Measurements from ENCODE around the gene DOK7.
"Not testable (repeated sequence)": the region's sequence is repeated elsewhere in the genome, so short reads cannot be mapped to it uniquely, and the experiment has no call there.

Gene DOK7

DNA sequence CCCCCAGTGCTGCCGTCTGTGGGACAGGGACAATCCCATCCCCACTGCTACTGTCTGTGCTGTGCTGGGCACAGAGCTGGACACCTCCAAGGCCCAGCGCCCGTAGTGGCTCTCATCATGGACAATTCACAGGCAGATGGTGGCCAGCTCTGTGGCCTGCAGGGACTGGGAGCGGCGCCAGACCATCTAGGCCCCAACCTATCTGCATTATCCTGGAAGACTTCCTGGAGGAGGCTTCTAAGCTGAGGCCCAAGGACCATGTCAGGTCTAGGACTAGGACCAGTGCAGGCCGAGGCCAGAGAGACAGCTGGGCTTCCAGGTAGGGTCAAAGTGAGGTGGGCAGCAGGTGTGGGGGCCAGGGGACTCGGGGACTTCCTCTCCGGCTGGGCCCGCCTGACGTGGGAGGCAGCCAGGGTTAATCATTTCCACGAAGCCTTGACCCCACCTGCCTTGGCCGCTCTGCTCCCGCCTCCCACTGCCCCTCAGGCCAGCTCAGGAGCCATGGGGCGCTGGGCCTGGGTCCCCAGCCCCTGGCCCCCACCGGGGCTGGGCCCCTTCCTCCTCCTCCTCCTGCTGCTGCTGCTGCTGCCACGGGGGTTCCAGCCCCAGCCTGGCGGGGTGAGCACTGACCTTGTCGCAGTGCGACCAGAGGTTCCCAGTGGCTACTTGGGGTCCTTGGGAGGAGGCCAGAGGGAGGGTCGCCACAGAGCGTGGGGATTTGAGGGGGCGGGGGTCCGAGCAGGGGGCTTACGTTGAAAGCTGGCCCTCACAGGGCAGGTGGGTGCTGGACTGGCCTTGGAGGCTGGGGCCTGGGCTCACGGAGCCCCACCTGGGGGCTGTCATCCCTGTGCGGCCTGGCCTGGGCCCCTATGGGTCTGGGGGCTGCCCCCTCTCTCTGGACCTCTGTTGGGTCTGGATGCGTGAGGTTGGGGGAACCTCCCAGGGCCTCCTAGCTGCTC, 21.3 kb upstream of the DOK7 start, which contains the start of gene HGFAC:
TSS of gene HGFAC (plus strand) at position 468 of the 959 bp plus-strand sequence. CDS start at position 502, 34 bp downstream.
- DNase-seq (ENCODE audit: extremely low read depth in 1 of 2, low read depth in 1 of 2): no peak

DNA sequence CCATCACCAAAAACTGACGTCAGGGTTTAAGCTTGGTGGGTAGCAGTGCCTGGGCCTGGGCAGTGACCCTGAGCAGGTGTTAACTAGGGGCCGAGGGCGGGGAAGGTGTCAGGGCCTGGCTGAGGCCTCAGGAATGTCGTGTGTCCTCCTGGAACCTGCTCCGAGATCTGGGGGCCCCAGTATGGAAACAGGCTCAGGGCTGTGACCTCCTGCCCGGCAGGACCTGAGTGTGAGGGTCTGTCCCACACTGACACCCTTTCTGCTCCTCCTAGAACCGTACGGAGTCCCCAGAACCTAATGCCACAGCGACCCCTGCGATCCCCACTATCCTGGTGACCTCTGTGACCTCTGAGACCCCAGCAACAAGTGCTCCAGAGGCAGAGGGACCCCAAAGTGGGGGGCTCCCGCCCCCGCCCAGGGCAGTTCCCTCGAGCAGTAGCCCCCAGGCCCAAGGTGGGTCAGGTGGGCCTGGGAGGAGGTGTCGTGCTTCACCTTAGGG, 20.6 kb upstream of the DOK7 start:
- DNase-seq (ENCODE audit: extremely low read depth in 1 of 2, low read depth in 1 of 2): no peak

DNA sequence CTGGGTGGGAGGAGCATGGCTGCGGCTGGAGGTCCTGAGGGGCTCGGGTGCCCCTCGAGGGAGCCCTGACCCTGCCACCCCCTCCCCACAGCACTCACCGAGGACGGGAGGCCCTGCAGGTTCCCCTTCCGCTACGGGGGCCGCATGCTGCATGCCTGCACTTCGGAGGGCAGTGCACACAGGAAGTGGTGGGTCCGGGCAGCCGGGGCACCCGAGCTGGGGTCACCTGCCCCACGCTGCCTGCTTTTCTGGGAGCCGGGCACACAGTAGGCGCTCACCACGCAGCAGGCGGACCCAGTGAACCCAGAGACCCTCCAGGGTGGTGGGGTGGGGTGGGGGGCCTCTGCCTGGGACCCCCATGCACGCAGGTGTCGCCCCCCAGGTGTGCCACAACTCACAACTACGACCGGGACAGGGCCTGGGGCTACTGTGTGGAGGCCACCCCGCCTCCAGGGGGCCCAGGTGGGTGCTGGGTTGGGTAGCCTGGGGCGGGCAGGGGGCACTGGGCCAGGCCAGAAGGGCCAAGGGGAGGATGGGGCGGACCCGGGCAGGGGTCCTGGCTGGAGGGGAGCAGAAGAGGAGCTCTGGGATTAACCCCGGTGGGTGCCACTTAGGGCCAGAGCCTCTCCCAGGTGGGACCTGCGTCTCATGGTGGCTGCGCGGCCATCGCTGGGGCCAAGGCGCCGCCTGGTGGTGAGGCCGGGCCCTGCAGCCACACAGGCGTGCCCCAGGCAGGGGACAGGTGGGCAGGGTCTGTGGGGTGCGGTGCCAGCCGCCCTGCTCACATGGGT, 20.0 kb upstream of the DOK7 start:
- DNase-seq (ENCODE audit: extremely low read depth in 1 of 2, low read depth in 1 of 2): peak; percentile 22 to 25

DNA sequence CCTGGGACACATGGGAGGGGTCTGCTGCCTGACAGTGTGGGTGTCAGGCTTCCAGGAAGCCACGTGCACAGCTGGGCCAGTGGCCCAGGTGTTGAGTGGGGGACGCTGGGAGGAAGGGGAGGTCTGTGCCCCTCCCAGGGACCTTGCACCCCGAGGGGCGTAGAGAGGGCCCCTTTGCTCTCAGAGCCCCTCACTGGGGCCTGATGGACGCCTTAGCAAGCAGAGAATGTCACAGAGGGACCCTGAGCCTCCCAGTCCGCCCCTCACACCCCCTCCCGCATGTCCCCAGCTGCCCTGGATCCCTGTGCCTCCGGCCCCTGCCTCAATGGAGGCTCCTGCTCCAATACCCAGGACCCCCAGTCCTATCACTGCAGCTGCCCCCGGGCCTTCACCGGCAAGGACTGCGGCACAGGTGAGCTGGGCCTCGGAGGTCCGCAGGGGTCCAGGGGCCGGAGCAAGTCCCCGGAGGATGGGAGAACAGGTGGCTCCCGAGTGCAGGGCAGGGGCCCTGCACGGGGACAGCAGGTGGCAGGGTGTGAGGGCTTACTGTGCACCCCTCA, 19.3 kb upstream of the DOK7 start:
- DNase-seq (ENCODE audit: extremely low read depth in 1 of 2, low read depth in 1 of 2): no peak

DNA sequence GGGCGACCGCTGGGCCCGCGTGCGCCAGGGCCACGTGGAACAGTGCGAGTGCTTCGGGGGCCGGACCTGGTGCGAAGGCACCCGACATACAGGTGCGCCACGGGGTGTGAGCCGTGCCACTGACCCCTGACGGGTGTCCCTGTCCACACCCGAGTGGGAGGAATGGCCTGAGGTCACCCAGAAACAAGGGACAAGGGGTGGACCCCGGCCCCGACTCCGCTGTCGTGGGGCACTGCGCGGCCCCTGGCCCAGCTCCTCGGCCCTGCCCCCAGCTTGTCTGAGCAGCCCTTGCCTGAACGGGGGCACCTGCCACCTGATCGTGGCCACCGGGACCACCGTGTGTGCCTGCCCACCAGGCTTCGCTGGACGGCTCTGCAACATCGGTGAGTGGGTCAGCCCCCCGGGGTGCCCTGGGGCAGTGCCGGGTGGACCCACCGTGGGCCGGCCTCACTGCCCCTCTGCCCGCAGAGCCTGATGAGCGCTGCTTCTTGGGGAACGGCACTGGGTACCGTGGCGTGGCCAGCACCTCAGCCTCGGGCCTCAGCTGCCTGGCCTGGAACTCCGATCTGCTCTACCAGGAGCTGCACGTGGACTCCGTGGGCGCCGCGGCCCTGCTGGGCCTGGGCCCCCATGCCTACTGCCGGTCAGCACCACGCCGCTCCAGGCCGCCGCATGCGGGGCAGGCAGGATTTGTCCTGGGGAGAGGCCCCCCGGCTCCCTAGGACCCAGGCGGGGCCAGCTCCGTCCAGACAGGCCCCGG, 18.6 kb upstream of the DOK7 start:
- DNase-seq (ENCODE audit: extremely low read depth in 1 of 2, low read depth in 1 of 2): no peak

DNA sequence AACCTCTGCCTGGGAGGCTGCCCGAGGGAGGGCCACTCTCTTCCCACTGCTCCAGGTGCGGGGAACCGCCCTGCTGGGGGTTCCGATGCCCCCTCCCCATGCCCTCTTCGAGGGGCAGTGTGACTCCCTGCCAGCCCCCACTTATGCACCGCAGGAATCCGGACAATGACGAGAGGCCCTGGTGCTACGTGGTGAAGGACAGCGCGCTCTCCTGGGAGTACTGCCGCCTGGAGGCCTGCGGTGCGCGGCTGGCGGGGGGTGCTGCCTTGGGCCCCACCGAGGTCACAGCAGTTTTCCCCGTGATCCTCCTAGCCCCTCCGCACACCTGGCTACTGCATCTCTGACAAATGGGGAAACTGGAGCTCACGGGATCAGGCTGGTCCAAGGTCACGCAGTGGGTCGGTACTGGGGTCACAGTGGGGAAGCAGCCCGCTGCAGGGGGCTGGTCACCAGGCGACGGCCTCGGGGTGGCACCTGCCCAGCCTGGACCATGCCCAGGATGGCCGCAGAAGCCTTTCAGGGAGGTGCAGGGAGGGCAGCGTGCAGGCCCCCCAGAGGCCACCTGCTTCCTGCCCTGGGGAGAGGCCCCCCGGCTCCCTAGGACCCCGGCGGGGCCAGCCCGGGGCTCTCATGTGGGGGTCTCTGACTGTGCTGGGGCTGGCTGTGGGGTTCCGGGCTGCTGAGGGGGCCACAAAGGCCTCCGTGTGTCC, 17.8 kb upstream of the DOK7 start:
- no peak for DNase-seq (ENCODE audit: extremely low read depth in 1 of 2, low read depth in 1 of 2)

DNA sequence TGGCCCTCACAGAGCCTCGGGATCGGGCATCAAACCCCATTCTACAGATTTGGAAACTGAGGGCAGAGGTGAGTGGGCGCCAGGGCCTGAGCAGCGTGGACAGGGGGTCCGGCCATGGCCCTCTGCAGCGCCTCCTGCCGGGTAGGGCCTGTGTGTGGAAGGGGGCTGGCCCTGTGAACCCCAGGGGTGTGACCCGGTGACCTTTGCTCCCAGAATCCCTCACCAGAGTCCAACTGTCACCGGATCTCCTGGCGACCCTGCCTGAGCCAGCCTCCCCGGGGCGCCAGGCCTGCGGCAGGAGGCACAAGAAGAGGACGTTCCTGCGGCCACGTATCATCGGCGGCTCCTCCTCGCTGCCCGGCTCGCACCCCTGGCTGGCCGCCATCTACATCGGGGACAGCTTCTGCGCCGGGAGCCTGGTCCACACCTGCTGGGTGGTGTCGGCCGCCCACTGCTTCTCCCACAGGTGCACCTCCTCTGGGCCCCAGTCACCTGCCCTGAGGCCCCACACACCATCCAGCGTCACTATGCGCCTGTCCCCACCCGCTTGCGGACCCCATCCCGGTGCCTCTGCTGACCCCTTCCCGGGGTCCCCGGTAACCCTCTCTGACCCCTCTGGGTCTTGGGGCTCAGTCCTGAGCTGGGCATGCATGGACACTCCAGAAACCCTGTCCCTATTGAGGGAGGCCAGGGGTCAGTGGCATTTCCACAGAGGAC, 17.1 kb upstream of the DOK7 start:
- DNase-seq (ENCODE audit: extremely low read depth in 1 of 2, low read depth in 1 of 2): no peak

DNA sequence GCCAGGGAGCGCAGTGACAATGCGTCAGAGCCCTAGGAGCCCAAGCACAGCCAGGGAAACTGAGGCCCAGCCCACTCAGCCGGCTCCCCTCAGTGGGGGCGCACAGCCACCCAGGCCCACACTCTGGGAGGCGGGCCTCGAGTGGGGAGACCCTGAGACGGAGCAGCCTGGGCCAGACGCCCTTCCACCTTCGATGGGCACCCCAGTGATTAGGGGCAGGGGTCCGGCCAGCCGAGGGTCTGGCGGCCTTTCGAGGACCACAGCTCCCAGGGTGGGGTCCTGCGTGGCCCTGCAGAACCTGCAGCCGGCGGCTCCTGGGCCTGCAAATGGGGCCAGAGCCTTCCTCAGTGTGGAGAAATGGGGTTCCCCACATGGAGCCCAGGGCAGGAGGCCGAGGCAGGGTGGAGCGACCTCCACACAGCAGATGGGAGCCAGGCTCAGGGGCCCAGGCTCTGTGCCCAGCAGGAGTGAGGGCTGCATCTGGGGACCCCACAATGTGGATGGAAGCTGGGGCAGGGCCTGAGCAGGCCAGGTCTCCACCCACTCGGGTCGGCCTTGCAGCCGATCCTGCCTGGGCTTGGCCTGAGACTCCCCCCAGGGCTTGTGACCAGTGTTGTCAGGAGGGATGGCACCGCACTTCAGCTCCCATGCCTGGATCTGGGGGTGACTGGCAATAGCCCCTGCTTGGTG, 16.3 kb upstream of the DOK7 start:
- DNase-seq (ENCODE audit: extremely low read depth in 1 of 2, low read depth in 1 of 2): no peak

DNA sequence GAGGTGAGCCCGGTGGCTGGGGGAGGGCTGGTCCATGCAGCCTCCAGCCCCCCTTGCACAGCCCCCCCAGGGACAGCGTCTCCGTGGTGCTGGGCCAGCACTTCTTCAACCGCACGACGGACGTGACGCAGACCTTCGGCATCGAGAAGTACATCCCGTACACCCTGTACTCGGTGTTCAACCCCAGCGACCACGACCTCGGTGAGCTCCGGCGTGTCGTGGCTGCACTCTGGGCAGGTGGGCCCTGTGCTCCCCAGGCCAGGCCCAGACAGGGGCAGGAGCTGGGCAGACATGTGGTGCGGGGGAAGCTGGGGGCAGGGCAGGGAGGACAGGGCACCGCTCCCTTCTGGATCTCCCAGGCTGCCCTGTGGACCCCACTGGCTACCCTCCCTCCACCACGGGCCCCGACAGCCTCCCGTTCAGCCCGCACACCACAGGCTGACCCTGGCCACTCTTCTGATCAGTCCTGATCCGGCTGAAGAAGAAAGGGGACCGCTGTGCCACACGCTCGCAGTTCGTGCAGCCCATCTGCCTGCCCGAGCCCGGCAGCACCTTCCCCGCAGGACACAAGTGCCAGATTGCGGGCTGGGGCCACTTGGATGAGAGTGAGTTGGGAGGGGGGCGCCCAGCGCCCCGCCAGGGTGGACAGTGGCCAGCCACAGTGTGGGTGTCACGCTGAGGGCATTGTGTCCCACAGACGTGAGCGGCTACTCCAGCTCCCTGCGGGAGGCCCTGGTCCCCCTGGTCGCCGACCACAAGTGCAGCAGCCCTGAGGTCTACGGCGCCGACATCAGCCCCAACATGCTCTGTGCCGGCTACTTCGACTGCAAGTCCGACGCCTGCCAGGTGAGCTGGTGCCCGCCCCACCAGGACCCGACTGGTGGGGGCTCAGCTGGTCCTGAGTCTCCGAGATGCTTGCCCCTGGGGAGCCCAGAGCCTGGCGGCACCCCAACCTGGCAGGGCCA, 15.4 kb upstream of the DOK7 start:
- DNase-seq (ENCODE audit: extremely low read depth in 1 of 2, low read depth in 1 of 2): no peak

DNA sequence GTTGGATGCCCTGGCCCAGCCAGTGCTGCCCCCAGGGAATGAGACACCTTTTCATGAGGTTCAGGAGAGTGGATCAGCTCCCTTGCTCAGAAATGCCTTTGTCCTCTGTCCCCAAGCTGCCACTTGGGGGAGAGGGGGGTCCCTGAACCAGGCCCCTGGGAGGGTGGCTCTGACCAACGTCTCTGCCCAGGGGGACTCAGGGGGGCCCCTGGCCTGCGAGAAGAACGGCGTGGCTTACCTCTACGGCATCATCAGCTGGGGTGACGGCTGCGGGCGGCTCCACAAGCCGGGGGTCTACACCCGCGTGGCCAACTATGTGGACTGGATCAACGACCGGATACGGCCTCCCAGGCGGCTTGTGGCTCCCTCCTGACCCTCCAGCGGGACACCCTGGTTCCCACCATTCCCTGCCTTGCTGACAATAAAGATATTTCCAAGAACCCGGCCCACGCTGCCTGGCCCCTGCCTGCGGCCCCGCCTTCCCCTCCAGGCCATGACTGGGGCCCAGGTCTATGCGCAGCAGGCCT, 14.0 kb upstream of the DOK7 start:
- no peak for DNase-seq (ENCODE audit: extremely low read depth in 1 of 2, low read depth in 1 of 2)

DNA sequence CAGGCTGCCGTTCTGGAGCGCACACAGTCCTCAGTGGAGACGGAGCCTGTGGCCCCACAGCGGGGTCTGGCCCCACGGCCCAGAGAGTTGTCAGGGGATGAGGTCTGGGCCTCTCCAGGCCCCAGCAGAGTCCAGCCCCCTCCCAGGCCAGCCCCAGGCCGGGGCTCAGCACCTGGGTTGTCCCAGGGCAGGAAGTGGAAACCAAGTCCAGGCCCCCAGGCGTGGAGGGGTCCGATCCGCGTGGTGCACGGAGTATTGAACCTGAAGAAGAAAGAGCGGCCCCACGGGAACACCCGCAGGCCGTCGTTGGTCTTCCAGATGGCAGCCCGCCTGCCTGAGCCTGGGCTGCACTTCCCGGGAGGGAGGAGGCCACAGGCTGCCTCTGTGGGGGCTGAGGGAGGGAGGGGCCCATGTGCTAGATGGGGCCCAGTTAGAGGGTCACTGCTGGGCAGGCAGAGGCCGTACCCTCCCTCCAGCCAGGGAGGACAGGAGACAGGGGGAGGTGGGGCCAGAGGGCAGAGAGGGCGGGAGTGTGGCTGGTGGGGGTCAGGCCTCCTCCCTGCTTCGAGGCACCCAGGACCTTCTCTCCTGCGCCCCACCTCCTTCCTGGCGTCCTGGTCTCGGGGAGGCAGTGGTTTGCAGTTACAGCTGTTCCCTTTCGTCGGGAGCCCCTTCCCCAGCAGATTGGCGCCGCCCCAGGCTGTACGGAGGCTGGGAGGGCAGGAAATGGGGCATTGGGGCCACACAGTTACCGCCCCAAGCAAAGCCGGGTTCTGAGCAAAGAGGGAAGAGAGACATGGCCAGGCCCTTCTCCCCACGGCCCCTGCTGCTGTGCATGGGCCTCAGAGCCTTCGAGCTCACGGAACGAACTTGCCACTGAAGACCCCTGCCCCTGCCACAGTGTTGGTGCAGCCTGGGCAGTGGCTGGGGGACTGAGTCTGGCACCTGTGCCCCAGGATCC, 13.3 kb upstream of the DOK7 start:
- DNase-seq (ENCODE audit: extremely low read depth in 1 of 2, low read depth in 1 of 2): no peak

DNA sequence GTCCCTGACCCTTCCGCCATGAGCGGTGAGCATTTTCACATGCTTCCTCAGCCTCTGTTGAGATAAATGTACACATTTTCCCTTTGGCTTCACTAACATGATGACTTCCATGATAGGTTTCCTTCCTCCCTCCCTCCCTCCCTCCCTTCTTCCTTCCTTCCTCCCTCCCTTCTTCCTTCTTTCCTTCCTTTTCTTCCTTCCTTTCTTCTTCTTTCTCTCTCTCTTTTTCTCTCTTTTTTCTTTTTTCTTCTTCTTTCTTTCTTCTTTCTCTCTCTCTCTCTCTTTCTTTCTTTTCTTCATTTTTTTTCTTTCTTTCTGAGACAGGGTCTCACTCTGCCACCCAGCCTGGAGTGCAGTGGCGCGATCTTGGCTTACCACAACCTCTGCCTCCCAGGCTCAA, 12.5 kb upstream of the DOK7 start:
- no peak for DNase-seq (ENCODE audit: extremely low read depth in 1 of 2, low read depth in 1 of 2)

DNA sequence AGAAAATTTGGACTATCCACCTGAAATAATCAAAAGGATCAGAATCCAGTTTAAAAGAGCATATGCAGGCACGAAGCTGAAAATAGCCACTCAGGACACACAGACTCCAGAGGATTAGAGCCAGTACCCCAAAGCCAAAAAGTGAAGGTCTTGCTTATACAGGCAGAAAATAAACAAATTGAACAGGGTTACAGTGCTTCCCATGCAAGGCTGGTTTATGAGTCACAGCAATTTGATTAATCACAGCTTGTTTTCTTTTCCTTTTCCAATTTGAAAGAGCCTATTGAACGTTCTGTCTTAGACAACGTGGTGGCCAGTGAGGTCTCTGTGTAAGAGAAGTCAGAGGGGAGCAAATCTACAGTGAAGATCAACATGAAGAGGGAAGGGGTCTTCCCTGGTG, 11.2 kb upstream of the DOK7 start:
- no peak for DNase-seq (ENCODE audit: extremely low read depth in 1 of 2, low read depth in 1 of 2)

DNA sequence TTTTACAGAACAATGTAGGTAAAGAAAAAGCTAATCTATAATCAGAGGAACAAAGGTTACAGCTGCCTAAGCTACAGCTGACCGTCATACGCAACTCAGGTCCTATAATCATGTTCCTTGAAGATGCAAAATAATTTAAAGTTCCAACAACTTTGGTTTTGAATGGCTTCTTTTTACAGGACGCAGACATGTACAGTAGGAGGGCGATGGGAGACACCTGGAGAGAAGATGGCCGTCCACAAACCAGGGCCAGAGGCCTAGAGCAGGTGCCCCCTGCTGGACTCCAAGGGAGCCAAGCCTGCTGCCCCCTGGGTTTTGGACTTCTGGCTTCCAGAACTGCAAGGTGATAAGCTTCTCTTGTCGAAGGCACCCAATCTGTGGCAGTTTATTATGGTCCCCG, 10.7 kb upstream of the DOK7 start:
- no peak for DNase-seq (ENCODE audit: extremely low read depth in 1 of 2, low read depth in 1 of 2)

DNA sequence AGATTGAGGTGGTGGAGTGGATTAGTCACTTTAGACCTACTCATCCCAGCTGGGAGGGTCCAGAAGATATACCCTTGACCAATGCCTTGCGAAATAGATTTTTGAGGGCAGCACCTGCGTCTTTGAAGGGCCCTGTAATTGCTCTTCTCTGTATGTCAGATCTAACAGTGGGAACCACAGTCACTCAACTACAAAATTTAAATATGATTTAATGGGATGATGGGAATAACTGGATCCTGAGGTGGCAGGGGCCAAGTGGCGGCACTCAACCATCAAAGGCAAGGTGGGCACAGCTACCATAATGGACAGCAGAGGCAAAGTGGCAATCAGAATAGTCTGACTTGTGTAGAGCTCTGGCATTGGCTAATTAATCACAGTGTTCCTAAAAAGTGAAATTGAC, 7.5 kb upstream of the DOK7 start:
- DNase-seq (ENCODE audit: extremely low read depth in 1 of 2, low read depth in 1 of 2): not testable (repeated sequence)

DNA sequence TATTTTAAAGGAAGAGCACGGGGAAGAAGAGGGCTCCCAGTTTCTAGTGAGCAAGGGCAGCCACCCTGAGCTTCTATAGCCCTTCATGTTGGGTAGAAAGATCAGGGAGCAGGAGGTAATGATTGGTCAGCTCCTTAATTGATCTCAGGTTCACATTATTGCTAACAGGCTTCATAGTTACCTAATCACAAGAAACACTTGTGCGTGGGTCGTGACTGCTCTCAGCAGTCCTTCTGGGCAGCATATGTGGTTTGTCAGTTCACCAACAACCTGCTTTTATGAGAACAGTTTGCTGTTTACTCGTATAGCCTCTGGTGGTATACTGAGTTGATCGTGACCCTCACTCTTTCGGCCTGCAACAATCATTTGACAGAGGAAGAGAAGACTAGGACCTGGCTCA, 4.7 kb upstream of the DOK7 start:
- no peak for DNase-seq (ENCODE audit: extremely low read depth in 1 of 2, low read depth in 1 of 2)
